Uterus (tissue), 4 donors: Measurements from ENCODE around the gene RC3H1. TPM values are rescaled to one million over a fixed set of nuclear protein-coding genes. Genes with fewer than 3 reads are reported as not detected.

ENCODE experiments used
- DNase-seq, 2 donors: peaks; one replicate each; pipeline ENCODE4 v3.0.0-alpha.2; 2019 to 2020
- H3K27ac ChIP-seq, 2 donors: fragments of 200-600 bp; sonication (generic); 1 replicate in 1 of 2; 2 replicates in 1 of 2; pipeline ENCODE4 v1.5.1; 2016 to 2018
- H3K27me3 ChIP-seq, 2 donors: fragments of 200-600 bp; sonication (generic); one replicate each; pipeline ENCODE4 v1.5.1; 2018 to 2019; ENCODE audit warnings: control low read depth in 1 of 2
- H3K36me3 ChIP-seq, 2 donors: fragments of 200-600 bp; sonication (generic); one replicate each; pipeline ENCODE4 v1.5.1; 2019; ENCODE audit warnings: control low read depth in 1 of 2
- H3K4me1 ChIP-seq, 2 donors: fragments of 200-600 bp; sonication (generic); one replicate each; pipeline ENCODE4 v1.5.1; 2018 to 2019; ENCODE audit warnings: control low read depth in 1 of 2
- H3K4me3 ChIP-seq, 2 donors: fragments of 200-600 bp; sonication (generic); 1 replicate in 1 of 2; 2 replicates in 1 of 2; pipeline ENCODE4 v1.5.1; 2018 to 2019; ENCODE audit warnings: mild to moderate bottlenecking in 1 of 2
- H3K9me3 ChIP-seq, 2 donors: fragments of 200-600 bp; sonication (generic); one replicate each; pipeline ENCODE4 v1.5.1; 2019; ENCODE audit warnings: control low read depth in 1 of 2
- CTCF ChIP-seq, 4 experiments: fragments of 200-600 bp in 2 of 4; fragments of 450-650 bp in 2 of 4; sonication (generic) in 2 of 4; IDR thresholded peaks; one replicate each; pipeline ENCODE4 v1.5.1; 2016 to 2019; ENCODE audit warnings: antibody characterized with exemption in 4 of 4, mild to moderate bottlenecking in 2 of 4, moderate library complexity in 1 of 4
- POLR2A ChIP-seq, 2 donors: fragments of 450-650 bp; IDR thresholded peaks; one replicate each; pipeline ENCODE4 v1.6.1; 2016; ENCODE audit warnings: antibody characterized with exemption in 2 of 2, mild to moderate bottlenecking in 1 of 2, moderate library complexity in 1 of 2
- intact Hi-C: fragments of 100-400 bp; cut with DNase I; formaldehyde crosslinking; loops from one replicate; pipeline ENCODE4 v1.15.1; 2023; ENCODE audit warnings: low total_unique reads
- total RNA-seq, 4 donors: library from RNA; depleted of rRNA in 3 of 4; stranded (reverse); fragments of >200 nt in 3 of 4; gene quantifications; one replicate each; pipeline versions ENCODE4 v1.1.0 to v1.2.4, GENCODE V29; 2014 to 2023
- donor health status: DM: yes; HTN: yes; CAD: no.

The RC3H1 gene
- total RNA-seq, 4 donors from 2014 or later, result 15.9 to 45.7 (median 32.7) TPM

- no peaks in the 10 kb centered on the region for H3K27me3 ChIP-seq
- no peak for TF ChIP-seq POLR2A (IDR thresholded peaks at IDR 0.05)
- H3K27ac ChIP-seq, result no peak overlapping the region
- H3K4me3 ChIP-seq, result no peak overlapping the region
- intact Hi-C loops, result no loop called here
- no peak for DNase-seq
- H3K9me3 ChIP-seq, result no peaks in the 10 kb centered on the region
- no peaks in the 10 kb centered on the region for H3K4me1 ChIP-seq
- H3K36me3 ChIP-seq, result no peaks in the 10 kb centered on the region
Measured at GRCh38 chr1:174041369-174041768, 19.2 kb upstream of the RC3H1 start.

- TF ChIP-seq CTCF (IDR thresholded peaks at IDR 0.05) (no peak), POLR2A (IDR thresholded peaks at IDR 0.05) (no peak)
- H3K27me3 ChIP-seq, result no peaks in the 10 kb centered on the region
- no peaks in the 10 kb centered on the region for H3K9me3 ChIP-seq
- DNase-seq, result no peak
- no peak overlapping the region for H3K4me3 ChIP-seq
- H3K36me3 ChIP-seq, result no peaks in the 10 kb centered on the region
- intact Hi-C loops, result no loop called here
- no peaks in the 10 kb centered on the region for H3K4me1 ChIP-seq
- H3K27ac ChIP-seq, result no peak overlapping the region
Measured at GRCh38 chr1:174040387-174040786, 18.2 kb upstream of the RC3H1 start.

GRCh38 chr1:174039027-174039426 lies 16.9 kb upstream of the RC3H1 start:
- DNase-seq, result no peak
- no peak overlapping the region for H3K4me3 ChIP-seq
- H3K9me3 ChIP-seq, result no peaks in the 10 kb centered on the region
- intact Hi-C loops, result no loop called here
- H3K27ac ChIP-seq, result no peak overlapping the region
- TF ChIP-seq POLR2A (IDR thresholded peaks at IDR 0.05) (no peak), CTCF (IDR thresholded peaks at IDR 0.05) (no peak)
- no peaks in the 10 kb centered on the region for H3K4me1 ChIP-seq
- no peaks in the 10 kb centered on the region for H3K36me3 ChIP-seq
- H3K27me3 ChIP-seq, result no peaks in the 10 kb centered on the region

- Histone ChIP-seq H3K9me3 (no peaks in the 10 kb centered on the region), H3K27ac (no peak overlapping the region), H3K36me3 (no peaks in the 10 kb centered on the region), H3K27me3 (no peaks in the 10 kb centered on the region), H3K4me3 (no peak overlapping the region), H3K4me1 (no peaks in the 10 kb centered on the region)
- no peak for TF ChIP-seq CTCF (IDR thresholded peaks at IDR 0.05)
- DNase-seq, result no peak
- intact Hi-C loops, result no loop called here
Measured at GRCh38 chr1:174036798-174037197, 14.6 kb upstream of the RC3H1 start.

- Histone ChIP-seq H3K4me3 (no peak overlapping the region), H3K27ac (no peak overlapping the region), H3K36me3 (no peaks in the 10 kb centered on the region), H3K9me3 (no peaks in the 10 kb centered on the region), H3K27me3 (no peaks in the 10 kb centered on the region), H3K4me1 (no peaks in the 10 kb centered on the region)
- intact Hi-C loops, result no loop called here
- TF ChIP-seq CTCF (IDR thresholded peaks at IDR 0.05) (no peak), POLR2A (IDR thresholded peaks at IDR 0.05) (no peak)
- DNase-seq, result no peak
Measured at GRCh38 chr1:174036204-174036603, 14.0 kb upstream of the RC3H1 start.

- H3K36me3 ChIP-seq, result no peaks in the 10 kb centered on the region
- DNase-seq, result no peak
- H3K27ac ChIP-seq, result no peak overlapping the region
- no peaks in the 10 kb centered on the region for H3K4me1 ChIP-seq
- no peak for TF ChIP-seq CTCF (IDR thresholded peaks at IDR 0.05)
- TF ChIP-seq POLR2A (IDR thresholded peaks at IDR 0.05), result no peak
- intact Hi-C loops, result no loop called here
- no peaks in the 10 kb centered on the region for H3K27me3 ChIP-seq
- no peak overlapping the region for H3K4me3 ChIP-seq
- no peaks in the 10 kb centered on the region for H3K9me3 ChIP-seq
Measured at GRCh38 chr1:174032671-174033222, 10.6 kb upstream of the RC3H1 start.
